Measurements from ENCODE around the gene TMEM272.

DNA sequence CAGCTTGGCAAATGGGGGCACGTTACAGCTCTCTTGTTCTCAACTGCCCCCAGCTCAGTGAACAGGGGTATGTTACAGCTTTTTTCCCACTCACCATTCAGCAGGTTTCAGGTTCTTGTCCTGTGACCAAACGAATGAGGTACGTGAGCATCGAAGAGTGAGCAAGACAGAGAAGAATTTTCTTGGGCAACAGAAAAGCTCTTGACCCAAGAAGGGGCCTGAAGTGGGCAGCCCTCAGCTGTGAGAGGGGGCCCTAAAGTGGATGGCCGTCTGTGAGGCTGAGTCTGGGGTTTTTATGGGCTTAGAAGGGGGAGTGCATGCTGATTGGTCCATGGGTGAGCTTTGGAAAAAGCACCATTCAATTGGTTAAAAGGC lies 38.2 kb upstream of the TMEM272 start:
- TF ChIP-seq, protein P1, sequence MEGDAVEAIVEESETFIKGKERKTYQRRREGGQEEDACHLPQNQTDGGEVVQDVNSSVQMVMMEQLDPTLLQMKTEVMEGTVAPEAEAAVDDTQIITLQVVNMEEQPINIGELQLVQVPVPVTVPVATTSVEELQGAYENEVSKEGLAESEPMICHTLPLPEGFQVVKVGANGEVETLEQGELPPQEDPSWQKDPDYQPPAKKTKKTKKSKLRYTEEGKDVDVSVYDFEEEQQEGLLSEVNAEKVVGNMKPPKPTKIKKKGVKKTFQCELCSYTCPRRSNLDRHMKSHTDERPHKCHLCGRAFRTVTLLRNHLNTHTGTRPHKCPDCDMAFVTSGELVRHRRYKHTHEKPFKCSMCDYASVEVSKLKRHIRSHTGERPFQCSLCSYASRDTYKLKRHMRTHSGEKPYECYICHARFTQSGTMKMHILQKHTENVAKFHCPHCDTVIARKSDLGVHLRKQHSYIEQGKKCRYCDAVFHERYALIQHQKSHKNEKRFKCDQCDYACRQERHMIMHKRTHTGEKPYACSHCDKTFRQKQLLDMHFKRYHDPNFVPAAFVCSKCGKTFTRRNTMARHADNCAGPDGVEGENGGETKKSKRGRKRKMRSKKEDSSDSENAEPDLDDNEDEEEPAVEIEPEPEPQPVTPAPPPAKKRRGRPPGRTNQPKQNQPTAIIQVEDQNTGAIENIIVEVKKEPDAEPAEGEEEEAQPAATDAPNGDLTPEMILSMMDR (IDR thresholded peaks at IDR 0.05): no peak
- TF ChIP-seq EZH2 (IDR thresholded peaks at IDR 0.05; ENCODE audit: borderline replicate concordance, insufficient read depth, low read depth, low read length, poor library complexity, severe bottlenecking): no peak
